Hematopoietic multipotent progenitor cell treated with erythropoietin and hydrocortisone succinate and interleukin-3 and kit ligand, for 4 days (in vitro differentiated cells): Measurements from ENCODE around the gene TTLL5.
A peak's percentile ranks its signal among the peaks of the same experiment; 100 is the strongest.
"Not testable (repeated sequence)": the region's sequence is repeated elsewhere in the genome, so short reads cannot be mapped to it uniquely, and the experiment has no call there.

ENCODE experiments used
- DNase-seq: peaks from one replicate; pipeline ENCODE4 v3.0.0-alpha.2; 2015

Gene TTLL5

DNA sequence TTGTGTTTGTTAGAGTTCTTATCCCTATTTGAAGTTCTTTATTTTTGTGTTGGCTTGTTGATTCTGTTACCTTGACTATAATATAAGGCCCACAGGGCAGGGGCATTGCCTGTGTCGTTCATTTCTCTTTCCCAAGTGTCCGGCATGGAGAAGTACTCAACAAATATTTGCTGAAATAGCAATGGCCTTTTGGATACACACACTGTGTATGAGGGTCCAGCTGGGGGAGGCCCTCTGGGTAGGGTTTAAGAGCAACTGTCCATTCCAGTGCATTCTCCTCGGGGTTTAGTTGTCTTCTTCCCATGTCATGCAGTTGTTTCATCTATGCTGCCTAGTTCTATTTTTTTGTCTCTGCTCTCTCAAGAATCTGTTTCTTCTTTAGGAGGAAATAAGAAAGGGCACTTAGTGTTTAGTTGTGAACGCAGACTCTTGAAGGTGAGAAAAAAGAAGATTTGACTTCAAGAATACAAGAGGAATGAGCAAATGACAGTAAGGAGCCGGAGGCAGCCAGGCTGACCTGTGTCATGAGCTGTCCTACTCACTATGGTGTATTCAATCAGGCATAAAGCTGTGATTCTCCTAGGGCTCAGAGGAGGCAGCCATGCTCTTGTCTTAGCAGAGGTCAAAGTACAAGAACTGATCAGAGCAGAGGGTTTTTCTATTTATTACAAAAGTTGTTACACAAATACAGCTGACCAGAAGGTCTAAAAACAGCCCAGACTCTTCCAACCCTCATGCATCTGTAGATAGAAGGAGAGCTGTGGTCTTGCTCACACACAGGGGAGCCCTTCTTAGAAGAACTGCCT, 10.6 kb upstream of the TTLL5 start:
- DNase-seq: no peak

DNA sequence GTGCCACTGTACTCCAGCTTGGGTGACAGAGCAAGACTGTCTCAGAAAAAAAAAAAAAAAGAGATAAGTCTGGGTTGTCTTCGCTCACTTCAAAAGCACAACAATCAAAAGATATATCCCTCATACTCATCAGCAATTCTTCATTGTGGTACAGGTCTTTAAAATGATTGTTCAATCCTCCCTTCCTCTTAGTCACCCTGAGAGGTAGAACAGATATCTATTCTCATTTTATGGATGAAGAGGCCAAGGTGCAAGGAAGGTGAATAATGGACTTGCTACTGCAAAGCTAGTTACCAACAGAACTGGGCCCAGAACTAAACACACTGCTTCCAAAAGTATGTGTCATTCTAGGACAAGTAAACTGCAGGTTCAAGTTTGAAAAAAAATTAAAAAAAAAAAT, 7.5 kb upstream of the TTLL5 start:
- DNase-seq: no peak

DNA sequence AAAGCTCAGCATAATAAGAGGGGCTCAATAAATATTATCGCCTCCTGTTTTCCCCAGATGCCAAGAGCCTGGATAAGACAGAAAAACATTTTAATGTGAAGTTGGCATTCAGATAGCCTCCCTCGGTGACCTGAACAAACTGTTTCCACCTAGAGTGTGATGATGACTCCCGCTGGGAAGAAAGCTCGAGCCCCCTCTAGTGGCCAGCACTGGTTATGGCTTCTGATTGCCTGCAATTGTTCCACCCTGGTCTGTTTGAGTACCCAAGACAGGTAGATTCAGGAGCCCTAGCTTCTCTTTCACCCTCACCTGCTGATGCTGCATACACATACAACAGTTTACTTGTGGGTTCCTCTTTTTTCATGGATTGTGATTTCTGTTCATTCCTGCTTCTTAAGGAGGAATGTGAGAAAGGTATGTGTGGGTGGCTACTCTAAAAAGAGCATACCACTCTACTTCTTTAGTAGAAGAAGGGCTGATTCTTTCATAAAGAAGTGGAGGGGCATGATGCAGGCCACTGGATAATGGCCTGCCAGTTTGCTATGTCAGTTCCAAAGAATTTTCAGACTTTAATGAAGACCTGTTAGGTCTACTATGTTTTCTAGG, 6.8 kb upstream of the TTLL5 start:
- peak; percentile 85 for DNase-seq

DNA sequence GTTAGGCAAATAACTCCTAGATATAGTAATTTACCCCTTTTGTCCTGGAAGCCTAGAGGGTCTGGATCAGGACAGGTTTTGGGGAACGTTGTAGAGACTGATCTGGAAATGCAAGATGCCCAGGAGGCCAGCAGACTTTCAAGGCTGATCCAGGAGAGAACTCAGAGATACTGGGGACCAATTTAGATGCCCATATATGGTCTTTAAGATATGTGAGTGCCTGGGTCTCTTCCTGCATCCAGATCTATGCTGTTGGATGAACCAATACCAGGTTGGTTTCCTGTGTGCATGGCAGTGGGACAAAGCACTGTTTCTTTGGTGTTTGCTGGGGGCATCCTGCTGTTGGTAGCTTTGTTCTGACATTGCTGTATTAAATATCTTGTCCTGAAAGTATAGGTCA, 5.8 kb upstream of the TTLL5 start:
- no peak for DNase-seq

DNA sequence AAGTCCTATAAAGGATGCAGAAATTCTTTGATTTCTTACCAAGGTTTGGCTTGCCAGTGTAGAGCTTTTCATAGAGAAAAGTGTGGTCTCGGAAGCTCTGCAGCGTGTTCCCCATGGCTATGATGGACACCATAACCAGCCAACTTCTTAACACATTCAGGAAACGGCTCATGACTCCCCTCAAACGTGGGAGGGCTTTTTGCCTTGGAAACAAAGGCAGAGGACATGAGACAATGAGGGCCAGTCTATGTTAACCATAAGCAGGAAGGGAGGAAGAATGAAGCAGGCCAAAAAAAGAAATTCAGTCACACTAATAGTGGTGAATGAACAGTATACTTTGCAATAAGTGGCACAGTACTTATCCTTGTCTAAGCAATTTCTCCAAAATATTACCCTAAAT, 3.7 kb upstream of the TTLL5 start:
- no peak for DNase-seq

- peak; percentile 21 for DNase-seq
Measured at GRCh38 chr14:75658957-75659356, 2.1 kb upstream of the TTLL5 start.

GRCh38 chr14:75660238-75660629, 812 bp upstream of the TTLL5 start:
- no peak for DNase-seq

DNA sequence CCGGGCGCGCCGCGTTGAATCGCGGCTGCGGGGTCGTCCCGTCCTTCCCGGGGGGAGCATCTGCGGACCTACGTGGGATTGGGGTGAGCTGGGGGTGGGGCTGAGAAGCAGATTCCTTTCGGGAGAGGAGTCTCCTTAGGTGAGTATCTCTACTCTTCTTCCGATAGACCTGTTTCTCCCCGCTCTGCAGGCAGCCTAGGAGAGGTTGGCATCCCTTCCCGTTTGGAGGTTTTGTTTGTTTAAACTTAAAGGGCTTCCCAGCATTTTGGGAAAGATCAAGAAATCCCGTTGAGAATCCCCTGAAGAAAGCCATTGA, 411 bp downstream of the TTLL5 start:
- DNase-seq: peak; percentile 19

DNA sequence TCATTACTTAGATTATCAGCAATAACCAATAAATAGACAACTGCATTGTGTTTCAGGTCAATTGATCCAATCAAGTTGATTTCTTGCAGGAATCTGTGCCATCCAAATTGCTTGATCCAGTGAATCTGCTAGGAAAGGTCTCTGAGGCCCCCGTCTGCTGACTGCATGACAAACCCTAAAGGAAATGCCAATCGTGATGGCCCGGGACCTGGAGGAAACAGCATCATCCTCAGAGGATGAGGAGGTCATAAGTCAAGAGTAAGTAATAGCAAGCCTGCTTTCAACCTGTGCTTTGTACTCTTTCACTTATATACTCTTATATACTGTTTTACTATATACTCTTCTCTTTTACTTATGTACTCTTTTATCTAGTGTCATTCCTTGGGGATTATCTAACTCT, 1.9 kb downstream of the TTLL5 start:
- no peak for DNase-seq

GRCh38 chr14:75667099-75667765, 6.2 kb downstream of the TTLL5 start:
- DNase-seq: no peak

GRCh38 chr14:75672605-75673192, 11.7 kb downstream of the TTLL5 start:
- no peak for DNase-seq

GRCh38 chr14:75673345-75674035, 12.4 kb downstream of the TTLL5 start:
- no peak for DNase-seq

GRCh38 chr14:75675265-75675960, 14.4 kb downstream of the TTLL5 start:
- DNase-seq: peak; percentile 52

DNA sequence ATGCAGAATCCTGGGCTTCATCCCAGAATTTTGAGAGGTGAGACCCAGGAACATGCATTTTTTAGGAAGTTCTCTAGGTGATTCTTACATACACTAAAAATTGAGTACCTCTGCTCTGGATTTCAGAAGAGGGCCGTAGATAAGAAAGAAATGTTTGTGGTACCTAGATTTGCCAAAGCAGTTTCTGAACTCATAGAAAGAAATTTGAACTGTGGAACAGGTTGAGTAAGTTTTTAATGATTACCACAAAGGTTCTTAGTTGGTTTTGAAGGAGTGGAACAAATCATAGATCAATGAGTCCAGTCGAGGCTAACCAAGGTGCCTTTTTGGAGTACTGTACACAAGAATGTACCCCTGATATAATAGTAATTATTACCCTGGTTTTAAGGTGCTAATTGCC, 24.9 kb downstream of the TTLL5 start:
- DNase-seq: no peak

GRCh38 chr14:75689012-75689411, 28.0 kb downstream of the TTLL5 start:
- DNase-seq: no peak

DNA sequence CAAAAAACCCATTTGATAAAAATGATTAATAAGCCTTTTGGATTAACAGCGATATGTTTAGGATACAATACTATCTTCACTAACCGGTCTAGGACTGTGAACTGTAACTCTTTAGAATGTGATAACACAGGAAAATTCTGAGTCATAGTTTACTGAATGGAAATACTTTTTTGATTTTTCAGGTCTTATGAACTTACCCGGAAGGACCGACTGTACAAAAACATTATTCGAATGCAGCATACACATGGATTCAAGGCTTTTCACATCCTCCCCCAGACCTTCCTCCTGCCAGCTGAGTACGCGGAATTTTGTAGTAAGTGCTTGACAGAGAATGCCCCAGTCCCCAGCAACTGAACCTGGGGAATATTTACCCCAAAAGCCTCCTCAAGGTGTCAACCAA, 29.0 kb downstream of the TTLL5 start:
- DNase-seq: no peak

DNA sequence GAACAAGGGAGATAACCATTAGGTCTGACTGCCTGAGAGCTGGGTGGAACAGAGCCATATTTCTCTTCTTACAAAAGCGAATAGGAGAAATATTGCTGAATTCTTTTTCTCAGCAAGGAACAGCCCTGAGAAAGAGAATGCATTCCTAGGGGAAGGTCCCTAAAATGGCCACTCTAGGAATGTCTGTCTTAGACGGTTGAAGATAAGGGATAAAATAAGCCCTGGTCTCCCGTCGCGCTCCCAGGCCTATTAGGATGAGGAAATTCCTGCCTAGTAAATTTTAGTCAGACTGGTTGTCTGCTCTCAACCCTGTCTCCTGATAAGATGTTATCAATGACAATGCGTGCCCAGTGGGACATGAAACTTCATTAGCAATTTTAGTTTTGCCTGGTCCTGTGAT, 34.0 kb downstream of the TTLL5 start:
- DNase-seq: not testable (repeated sequence)

DNA sequence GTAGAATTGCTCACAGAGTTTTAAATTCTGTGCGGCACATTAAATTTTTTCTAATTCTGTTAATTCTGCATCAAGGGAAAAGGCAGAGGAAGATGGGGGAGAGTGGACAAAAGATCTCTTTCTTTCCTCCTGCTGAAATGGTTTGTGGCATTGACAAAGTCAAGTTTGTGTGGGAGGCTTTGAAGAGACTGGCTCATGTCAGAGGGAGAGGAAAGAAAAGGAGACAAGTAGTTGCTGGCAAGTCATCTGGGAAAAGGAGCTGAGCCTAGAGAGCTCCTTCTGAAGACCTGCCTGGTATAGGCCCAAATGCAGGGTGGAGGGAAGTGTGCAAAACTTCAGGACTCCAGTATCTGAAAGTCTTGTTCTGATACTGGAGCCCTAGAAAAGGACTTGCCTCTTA, 36.3 kb downstream of the TTLL5 start:
- DNase-seq: no peak

DNA sequence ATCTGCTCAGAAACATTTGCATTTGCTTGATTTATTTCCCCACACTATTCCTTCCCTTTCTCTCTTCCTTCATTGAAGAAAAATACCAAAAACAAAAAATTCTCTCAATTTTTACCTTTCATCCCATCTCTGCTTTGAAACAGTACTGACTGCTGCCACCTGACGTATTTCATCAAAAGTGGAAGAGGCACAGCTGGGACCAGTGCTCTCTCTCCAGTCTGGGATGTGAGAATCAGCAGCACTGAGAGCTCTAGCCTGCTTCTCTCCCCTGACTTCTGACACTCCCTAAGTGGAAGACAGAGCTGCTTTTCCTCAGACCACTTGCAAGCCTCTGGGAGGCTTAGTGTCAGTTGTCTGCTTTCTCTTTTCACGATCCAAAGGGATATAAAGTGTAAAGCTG, 36.9 kb downstream of the TTLL5 start:
- no peak for DNase-seq

- no peak for DNase-seq
Measured at GRCh38 chr14:75699331-75699730, 38.3 kb downstream of the TTLL5 start.

DNA sequence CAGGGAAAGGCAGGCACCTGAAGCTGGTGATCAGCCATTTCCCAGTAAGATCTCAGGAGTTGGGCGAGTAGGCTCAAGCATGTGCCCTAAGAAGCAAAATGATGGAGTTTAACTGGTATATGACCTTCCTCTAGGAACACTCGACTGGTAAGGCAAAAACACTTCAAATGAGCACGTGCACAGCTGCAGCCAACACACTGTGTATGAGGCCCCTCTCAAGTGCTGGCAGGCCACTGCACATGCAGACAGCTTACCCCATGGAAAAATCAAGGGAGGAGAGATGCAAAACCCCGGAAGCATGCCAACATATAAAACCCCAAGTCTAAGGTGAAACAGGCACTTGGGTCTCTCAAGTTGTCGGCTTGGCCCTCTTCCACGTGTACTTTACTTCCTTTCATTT, 39.2 kb downstream of the TTLL5 start:
- no peak for DNase-seq

DNA sequence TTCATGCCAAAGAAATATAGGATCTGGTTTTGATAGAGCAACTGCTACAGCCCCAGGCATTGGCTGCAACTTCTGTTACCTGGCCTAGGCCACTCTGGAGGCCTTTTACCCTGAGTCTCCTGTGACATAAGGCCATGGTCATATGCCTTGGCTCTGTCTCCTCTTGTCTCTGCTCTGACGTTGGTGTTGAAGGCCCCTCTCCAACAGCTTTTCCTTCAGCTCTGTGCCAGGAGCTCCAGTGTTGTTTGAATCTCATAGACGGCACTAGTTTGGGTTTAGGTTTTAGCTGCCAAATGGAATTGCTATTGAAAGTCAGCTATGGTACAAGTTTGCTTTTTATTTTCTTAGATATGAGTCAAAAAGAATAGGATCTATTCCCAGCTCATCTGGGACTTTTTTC, 41.1 kb downstream of the TTLL5 start:
- DNase-seq: no peak
